NCI-H1105 (cell line): Measurements from ENCODE around the gene DEFB128.
A peak's percentile ranks its signal among the peaks of the same experiment; 100 is the strongest.
"Not testable (repeated sequence)": the region's sequence is repeated elsewhere in the genome, so short reads cannot be mapped to it uniquely, and the experiment has no call there.

Experiments
- DNase-seq: peaks from one replicate; lab custom pipeline; 2025; lab: John Stamatoyannopoulos, UW

Gene DEFB128

GRCh38 chr20:189611-190010 is at the start of gene DEFB128:
Gene DEFB128 (minus strand): TSS chr20:189711. CDS start chr20:189623, 88 bp downstream.
- no peak for DNase-seq

- no peak for DNase-seq
Observed at GRCh38 chr20:237929-238328, 48.4 kb upstream of the DEFB128 start.

GRCh38 chr20:237489-237888 is 48.0 kb upstream of the DEFB128 start:
- no peak for DNase-seq

DNA sequence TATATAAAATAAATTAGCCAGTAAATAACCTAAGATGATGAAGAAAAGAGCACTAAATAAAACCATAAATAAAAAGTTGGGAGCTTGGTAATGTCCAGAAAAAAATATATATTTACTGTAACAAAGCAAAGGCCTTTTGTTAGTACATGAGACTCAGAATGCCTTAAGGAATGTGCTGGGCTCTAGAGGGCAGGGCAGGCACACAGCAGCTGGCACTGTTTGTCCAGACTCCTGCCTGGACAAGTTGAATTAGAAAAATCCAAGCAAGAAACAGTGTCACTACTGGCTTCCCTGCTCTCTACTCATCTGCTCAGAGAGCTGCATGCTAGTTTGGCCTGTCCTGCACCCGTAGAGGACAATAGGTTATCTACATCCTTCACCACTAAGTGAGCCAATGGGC is 46.4 kb upstream of the DEFB128 start:
- DNase-seq = no peak

DNA sequence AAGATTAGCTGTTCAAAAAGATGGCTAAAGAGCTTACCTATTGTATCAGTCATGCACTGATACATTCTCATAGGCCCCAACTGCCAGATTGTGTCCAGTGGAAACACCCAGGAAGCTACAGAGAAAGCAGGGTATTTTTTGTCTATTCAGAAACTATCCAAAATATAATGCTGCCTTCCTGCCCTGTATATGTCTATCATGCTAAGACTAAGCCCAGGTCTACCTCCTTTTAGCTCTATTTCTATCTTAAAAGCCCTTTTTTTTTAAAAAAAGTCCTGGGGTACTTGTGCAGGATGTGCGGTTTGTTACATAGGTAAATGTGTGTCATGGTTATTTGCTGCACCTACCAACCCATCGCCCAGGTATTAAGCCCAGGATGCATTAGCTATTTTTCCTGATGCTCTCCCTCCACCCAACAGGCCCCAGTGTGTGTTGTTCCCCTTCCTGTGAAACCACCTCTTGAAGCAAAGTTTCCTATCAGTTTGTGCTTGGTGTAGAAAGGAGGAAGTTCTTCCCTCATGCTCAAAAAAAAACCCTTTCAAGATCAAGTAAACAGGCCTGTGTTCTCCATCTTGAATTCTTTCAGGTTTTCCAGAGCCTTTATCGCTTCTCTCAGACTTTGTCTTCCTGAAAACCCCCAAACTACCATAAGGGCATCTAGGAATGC is 38.1 kb upstream of the DEFB128 start:
- no peak for DNase-seq

DNA sequence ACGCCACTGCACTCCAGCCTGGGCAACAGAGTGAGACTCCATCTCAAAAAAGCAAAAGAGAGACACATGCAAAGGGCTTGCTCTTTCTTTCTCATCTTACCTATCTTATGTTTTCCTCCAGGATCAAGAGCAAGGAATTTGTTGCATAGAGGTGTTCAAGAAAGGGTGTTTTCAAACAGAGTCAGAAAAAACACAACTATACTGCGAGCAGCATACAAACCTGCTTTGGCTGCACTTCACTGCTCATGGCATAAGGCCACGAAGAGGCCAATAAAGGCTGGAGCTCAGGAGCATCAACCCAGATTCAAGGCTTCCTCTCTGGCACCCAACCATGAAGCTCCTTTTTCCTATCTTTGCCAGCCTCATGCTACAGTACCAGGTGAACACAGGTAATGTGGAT is 37.4 kb upstream of the DEFB128 start, which contains the start of gene DEFB129:
TSS of gene DEFB129 (plus strand) at position 301 of the 400 bp plus-strand sequence. CDS start at position 332, 31 bp downstream.
- no peak for DNase-seq

DNA sequence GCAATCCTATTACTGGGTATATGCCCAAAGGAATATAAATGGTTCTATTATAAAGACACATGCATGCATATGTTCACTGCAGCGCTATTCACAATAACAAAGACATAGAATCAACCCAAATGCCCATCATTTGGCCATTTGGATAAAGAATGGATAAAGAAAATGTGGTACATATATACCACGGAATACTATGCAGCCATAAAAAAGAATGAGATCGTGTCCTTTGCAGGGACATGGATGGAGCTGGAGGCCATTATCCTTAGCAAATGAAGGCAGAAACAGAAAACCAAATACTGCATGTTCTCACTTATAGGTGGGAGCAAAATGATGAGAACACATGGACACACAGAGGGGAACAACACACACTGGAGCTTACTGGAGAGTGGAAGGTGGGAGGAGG is 36.4 kb upstream of the DEFB128 start:
- DNase-seq = not testable (repeated sequence)

GRCh38 chr20:221258-221830 is 31.8 kb upstream of the DEFB128 start:
- DNase-seq = no peak

DNA sequence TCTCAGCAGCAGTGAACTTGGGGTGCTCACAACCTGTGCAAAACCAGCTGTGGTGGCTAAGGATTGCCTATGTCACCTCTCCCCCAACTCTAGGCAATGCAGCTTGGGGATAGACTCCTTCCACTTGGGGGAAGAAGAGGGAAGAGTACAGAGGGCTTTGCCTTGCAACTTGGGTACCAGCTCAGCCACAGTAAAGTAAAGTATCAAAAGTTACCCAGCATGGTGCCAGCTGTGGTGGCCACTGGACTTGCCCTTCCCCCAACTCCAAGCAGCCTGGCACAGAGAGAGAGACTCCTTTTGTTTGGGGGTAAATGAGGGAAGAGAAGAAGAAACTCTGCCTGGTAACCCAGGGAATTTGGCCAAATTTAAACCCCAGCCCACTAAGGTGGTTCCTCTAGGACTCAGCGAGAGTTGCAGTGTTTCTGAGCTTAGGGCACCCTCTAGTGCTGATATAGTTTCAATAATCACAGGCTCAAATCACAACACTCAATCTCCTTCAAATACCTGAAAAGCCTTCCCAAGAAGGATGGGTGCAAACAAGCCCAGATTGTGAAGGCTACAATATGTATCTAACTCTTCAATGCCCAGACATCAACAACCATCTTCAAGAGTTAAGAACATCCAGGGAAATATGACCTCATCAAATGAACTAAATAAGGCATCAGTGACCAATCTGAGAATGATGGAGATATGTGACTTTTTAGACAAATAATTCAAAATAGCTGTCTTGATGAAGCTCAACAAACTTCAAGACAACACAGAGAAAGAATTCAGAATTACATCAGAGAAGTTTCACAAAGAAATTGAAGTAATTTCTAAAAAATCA is 30.0 kb upstream of the DEFB128 start:
- DNase-seq = peak; percentile 15

- no peak for DNase-seq
Observed at GRCh38 chr20:217266-217665, 27.8 kb upstream of the DEFB128 start.

- DNase-seq = no peak
Observed at GRCh38 chr20:215796-216195, 26.3 kb upstream of the DEFB128 start.

- DNase-seq = no peak
Observed at GRCh38 chr20:214383-214782, 24.9 kb upstream of the DEFB128 start.

DNA sequence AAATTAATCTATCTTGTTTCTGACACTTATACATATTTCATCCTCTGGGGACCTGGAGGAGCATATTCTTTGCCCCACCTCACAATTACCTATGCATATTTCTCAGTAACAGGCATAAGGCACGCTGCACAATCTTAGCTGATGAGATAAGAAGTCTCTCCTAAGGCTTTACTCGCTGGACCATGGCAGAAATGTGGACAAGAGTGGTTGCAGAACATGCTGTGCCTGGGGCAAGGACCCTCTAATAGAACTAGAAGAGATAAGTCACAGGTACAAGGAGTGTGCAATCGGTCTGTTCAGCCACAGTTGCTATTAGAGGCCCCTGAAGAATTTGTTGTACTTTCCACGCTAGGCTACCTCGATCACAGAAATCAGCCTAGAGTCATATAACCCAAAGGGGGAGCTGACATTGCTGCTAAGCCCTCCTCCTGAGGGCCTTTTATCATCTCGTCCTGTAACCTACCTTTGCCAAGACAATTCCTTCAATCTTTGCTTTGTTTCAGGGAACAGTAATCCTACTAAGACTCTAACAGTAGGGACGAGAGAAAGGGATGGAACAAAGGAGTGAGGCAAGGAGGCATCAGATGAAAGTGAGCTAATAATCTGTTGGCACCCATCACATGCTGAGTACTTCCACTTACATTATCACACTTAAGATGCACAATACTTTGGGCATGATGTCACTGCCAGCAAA is 21.4 kb upstream of the DEFB128 start:
- DNase-seq = no peak

DNA sequence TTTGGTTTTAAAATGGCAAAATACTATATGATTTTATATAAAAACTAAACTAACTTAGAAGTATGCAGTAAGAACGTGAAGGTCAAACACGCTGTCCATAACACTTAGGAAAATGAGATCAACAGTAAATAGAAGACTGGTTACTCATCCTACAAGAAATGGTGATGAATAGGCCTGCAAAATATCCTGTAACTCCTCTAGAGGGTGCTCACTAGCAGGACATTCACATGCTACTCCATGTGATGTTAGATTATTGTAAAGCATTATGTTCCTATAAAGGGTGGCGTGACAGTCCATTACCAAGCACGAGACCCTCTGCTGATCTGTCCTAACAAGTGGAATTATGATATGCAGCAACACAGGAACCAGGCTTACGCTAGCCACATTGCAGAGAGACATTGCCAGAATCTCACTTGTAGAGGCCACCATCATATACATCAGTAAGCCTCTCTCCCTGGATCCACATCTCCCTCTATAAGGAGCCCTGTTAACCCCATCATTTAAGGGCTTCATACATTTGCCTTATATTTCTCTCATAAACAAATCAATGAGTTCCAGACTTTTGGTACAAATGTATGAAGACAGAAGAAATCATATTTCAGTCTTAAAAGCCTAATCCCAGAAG is 19.5 kb upstream of the DEFB128 start:
- DNase-seq = peak; percentile 20

GRCh38 chr20:203630-204029 is 14.1 kb upstream of the DEFB128 start:
- DNase-seq = not testable (repeated sequence)

DNA sequence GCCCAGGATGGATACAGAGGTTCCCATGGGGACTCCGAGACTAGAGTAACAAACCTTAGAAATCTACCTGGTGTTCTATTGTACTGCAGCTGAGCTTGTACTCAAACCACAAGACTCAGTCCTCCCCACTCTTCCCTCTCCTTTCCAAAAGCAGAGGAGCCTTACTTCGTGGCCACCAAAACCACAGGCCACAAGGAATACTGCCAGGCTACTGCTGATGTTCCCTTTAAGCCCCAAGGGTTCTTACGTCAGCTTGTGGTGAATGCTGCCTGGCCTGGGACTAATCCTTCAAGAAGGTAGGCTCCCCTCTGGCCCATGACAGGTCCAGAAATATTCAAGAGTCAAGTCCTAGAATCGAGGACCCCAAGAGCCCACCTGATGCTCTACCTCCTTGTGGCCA is 10.5 kb upstream of the DEFB128 start:
- no peak for DNase-seq

- DNase-seq = no peak
Observed at GRCh38 chr20:198225-198624, 8.7 kb upstream of the DEFB128 start.

DNA sequence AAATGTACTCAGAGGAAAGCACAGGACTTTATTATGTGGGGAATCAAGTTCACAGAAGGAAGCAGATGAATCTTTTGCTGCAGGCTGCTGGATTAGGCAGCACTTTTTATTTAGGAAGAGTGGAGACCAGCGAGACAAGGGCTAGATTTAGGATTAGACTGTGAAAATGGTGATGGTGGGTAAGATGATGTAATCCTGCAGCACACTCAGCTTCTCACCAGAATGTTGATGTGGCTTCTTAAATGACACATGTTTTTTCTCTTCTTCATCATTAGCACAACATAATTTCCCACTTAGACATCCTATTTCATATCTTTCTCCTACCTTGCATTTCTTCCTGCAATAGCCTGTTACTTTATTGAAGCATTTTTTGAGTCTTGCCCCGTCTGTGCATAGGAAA is 1.8 kb downstream of the DEFB128 start:
- DNase-seq = no peak

GRCh38 chr20:184288-184687 is 5.2 kb downstream of the DEFB128 start:
- DNase-seq = no peak

- DNase-seq = no peak
Observed at GRCh38 chr20:168876-169275, 20.6 kb downstream of the DEFB128 start.

DNA sequence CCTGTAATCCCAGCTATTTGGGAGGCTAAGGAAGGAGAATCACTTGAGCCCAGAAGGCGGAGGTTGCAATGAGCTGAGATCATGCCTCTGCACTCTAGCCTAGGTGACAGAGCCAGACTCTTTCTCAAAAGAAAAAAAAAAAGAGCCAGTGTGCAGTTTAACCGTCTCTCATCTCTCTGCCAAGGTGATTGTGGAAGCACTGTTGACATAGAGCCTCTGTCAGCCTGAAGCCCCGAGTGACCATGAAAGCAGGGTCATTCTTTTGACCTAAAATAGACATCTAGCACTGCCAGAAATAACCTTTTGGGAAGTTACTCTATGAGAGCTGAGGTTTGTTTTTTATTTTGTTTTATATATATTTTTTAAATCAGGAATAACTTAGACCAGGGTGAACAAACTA is 24.9 kb downstream of the DEFB128 start:
- DNase-seq = no peak

GRCh38 chr20:157154-157553 is 32.4 kb downstream of the DEFB128 start, which contains the start of gene DEFB127:
Gene DEFB127 (plus strand): TSS chr20:157454. CDS start chr20:157545, 91 bp downstream.
- DNase-seq = no peak
